SK-N-SH (cell line): ENCODE data around the gene C6orf132. TPM values are rescaled to one million over a fixed set of nuclear protein-coding genes. Genes with fewer than 3 reads are reported as not detected.
A peak's percentile ranks its signal among the peaks of the same experiment; 100 is the strongest.
"Not testable (repeated sequence)": the region's sequence is repeated elsewhere in the genome, so short reads cannot be mapped to it uniquely, and the experiment has no call there.

Experiments
- CTCF ChIA-PET: fragments of 300-600, 350-600 bp; formaldehyde crosslinking; extraction: SDS; loops from one replicate; lab custom pipeline; 2021; lab: Yijun Ruan, JAX
- POLR2A ChIA-PET: fragments of 350-600 bp; sonication (Branson Sonifier 250); formaldehyde crosslinking; extraction: SDS; loops from one replicate; lab custom pipeline; 2020; ENCODE audit warnings: antibody characterized with exemption, inconsistent platforms; lab: Yijun Ruan, JAX
- DNase-seq: peaks from one replicate; pipeline ENCODE4 v3.0.0; 2012
- H2AFZ ChIP-seq: fragments of 200-600 bp; sonication (generic); 2 replicates; pipeline ENCODE4 v1.8.1; 2016; ENCODE audit warnings: antibody characterized with exemption, mild to moderate bottlenecking, low read depth
- H3F3A ChIP-seq: fragments of 200-600 bp; sonication (generic); replicated peaks from 2 replicates; pipeline ENCODE3; 2016; ENCODE audit warnings: antibody characterized with exemption, mild to moderate bottlenecking; ENCODE audit not compliant: insufficient read depth
- H3K27ac ChIP-seq, 2 experiments: fragments of 200-500 bp in 1 of 2; fragments of 200-600 bp in 1 of 2; sonication (Bioruptor generic) in 1 of 2; sonication (generic), shearing (Covaris generic) in 1 of 2; 2 replicates each; pipeline versions ENCODE4 v1.5.1 to v1.6.1; 2014 to 2016; ENCODE audit warnings: low read depth in 2 of 2, inconsistent platforms in 1 of 2, low read length in 1 of 2, mild to moderate bottlenecking in 1 of 2, mixed read lengths in 1 of 2
- H3K27me3 ChIP-seq: fragments of 200-600 bp; sonication (generic), shearing (Covaris generic); 2 replicates; pipeline ENCODE4 v1.6.1; 2016; ENCODE audit warnings: mixed run types; ENCODE audit not compliant: insufficient read depth
- H3K36me3 ChIP-seq, 2 experiments: fragments of 200-500 bp in 1 of 2; fragments of 200-600 bp in 1 of 2; sonication (Bioruptor generic) in 1 of 2; sonication (generic) in 1 of 2; replicated peaks in 1 of 2; 2 replicates each; pipeline versions ENCODE3 to v1.5.1; 2014 to 2016; ENCODE audit warnings: low read length in 1 of 2, mild to moderate bottlenecking in 1 of 2; ENCODE audit not compliant: insufficient read depth in 2 of 2, control insufficient read depth in 1 of 2
- H3K4me1 ChIP-seq, 2 experiments: fragments of 200-500 bp in 1 of 2; fragments of 200-600 bp in 1 of 2; sonication (Bioruptor generic) in 1 of 2; sonication (generic), shearing (Covaris generic) in 1 of 2; 2 replicates each; pipeline versions ENCODE4 v1.5.1 to v1.6.1; 2014 to 2016; ENCODE audit warnings: low read depth in 1 of 2, low read length in 1 of 2, mixed run types in 1 of 2; ENCODE audit not compliant: insufficient read depth in 2 of 2, control insufficient read depth in 1 of 2
- H3K4me2 ChIP-seq: fragments of 200-600 bp; sonication (generic), shearing (Covaris generic); 2 replicates; pipeline ENCODE4 v1.6.1; 2017; ENCODE audit warnings: mixed run types
- H3K4me3 ChIP-seq, 2 experiments: fragments of 200-500 bp in 1 of 2; fragments of 200-600 bp in 1 of 2; sonication (Bioruptor generic) in 1 of 2; sonication (generic), shearing (Covaris generic) in 1 of 2; 2 replicates each; pipeline versions ENCODE4 v1.5.1 to v1.8.1; 2014 to 2016; ENCODE audit warnings: low read depth in 2 of 2, inconsistent platforms in 1 of 2, low read length in 1 of 2, mild to moderate bottlenecking in 1 of 2, mixed read lengths in 1 of 2, moderate library complexity in 1 of 2
- H3K79me2 ChIP-seq: fragments of 200-600 bp; sonication (generic); 2 replicates; pipeline ENCODE4 v1.8.1; 2017; ENCODE audit warnings: mild to moderate bottlenecking; ENCODE audit not compliant: insufficient read depth
- H3K9ac ChIP-seq: fragments of 200-600 bp; sonication (generic); 2 replicates; pipeline ENCODE4 v1.6.1; 2017; ENCODE audit warnings: mixed run types
- H3K9me2 ChIP-seq: fragments of 200-600 bp; sonication (generic); 2 replicates; pipeline ENCODE4 v1.6.1; 2017; ENCODE audit warnings: mixed run types
- H3K9me3 ChIP-seq: fragments of 200-600 bp; sonication (generic); 2 replicates; pipeline ENCODE4 v1.6.1; 2017; ENCODE audit warnings: mixed run types, mild to moderate bottlenecking, moderate library complexity
- H4K20me1 ChIP-seq: fragments of 200-600 bp; sonication (generic); 2 replicates; pipeline ENCODE4 v1.6.1; 2017; ENCODE audit warnings: mild to moderate bottlenecking, mixed run types; ENCODE audit not compliant: insufficient read depth
- NRF1 ChIP-seq: IDR thresholded peaks from 2 replicates; pipeline ENCODE4 v1.6.1; 2012; ENCODE audit warnings: low read depth, mild to moderate bottlenecking, low read length
- RAD21 ChIP-seq: IDR thresholded peaks from 2 replicates; pipeline ENCODE4 v1.6.1; 2012; ENCODE audit warnings: mild to moderate bottlenecking, low read length
- TAF1 ChIP-seq: IDR thresholded peaks from 2 replicates; pipeline ENCODE4 v1.6.1; 2012; ENCODE audit warnings: low read depth, mild to moderate bottlenecking, low read length, moderate library complexity, borderline replicate concordance
- WGBS: methylation state at CpG from one replicate; pipeline ENCODE4 v1.1.6; 2017; ENCODE audit warnings: low lambda C conversion rate; 5-methylcytosine and 5-hydroxymethylcytosine counted together
- polyA plus RNA-seq, 3 experiments: library from polyadenylated mRNA; depleted of rRNA; stranded (reverse); fragments of >200 nt; gene quantifications; 2 replicates each; pipeline ENCODE4 v1.2.3, GENCODE V29; 2012
- TF ChIP-seq, protein P1 (sequence below): fragments of 200-600 bp; sonication (generic); IDR thresholded peaks from 2 replicates; pipeline ENCODE4 v1.6.1; 2017; ENCODE audit warnings: antibody characterized with exemption, mild to moderate bottlenecking, moderate library complexity

Gene C6orf132
- polyA plus RNA-seq, 1 of the 3 experiments (the other 2 are of a cell fraction): not detected

DNA sequence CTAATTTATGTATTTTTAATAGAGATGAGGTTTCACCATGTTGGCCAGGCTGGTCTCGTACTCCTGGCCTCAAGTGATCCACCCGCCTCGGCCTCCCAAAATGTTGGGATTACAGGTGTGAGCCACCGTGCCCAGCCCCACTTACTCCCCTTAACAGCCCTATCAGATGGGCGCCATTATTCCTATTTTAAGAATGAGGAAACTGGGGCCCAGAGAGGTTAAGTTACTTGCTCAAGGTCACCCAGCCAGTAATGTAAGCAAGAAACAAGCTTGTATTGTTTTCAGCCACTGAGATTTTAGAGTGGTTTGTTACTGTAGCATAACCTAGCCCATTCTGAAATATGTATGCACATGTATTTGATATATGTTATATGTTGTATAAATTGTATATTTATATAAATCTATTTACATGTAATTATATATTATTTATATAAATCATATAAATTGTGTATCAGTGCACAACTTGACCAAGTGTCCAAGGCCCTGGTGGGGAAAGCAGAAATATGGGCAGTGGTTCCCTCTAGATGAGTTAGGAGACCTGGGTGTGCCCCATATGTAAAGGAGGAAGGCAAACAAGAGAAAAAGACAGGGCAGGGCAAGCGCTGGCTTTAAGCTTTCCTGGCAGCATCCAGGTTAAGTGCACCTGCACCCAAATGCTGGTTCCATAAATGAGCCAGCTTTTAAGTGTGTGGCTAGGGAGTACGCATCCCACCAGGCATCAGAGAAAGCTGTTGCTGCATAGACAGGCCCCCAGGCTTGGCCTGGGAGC is 29.6 kb upstream of the C6orf132 start (continued):
- TF ChIP-seq TAF1: no peak
- TF ChIP-seq, all 33 proteins: peak for 0

DNA sequence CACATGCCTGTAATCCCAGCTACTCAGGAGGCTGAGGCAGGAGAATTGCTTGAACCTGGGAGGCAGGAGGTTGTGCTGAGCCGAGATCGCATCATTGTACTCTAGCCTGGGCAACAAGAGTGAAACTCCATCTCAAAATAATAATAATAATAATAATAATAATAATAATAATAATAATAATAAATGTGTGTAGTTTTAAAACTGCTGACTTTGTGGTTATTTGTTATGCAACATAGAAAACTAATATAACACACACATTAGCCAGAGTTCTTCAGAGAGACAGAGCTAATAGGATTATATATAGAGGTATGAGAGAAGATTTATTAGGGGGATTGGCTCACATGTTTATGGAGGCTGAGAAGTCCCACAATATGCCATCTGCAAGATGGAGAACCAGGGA is 27.4 kb upstream of the C6orf132 start:
- not testable (repeated sequence) for H3K4me1 ChIP-seq, H2AFZ ChIP-seq, H3K4me2 ChIP-seq, H3K27ac ChIP-seq, H4K20me1 ChIP-seq, H3K9me2 ChIP-seq, DNase-seq, H3K9ac ChIP-seq, H3K36me3 ChIP-seq, H3K79me2 ChIP-seq, H3K27me3 ChIP-seq, H3K4me3 ChIP-seq, H3K9me3 ChIP-seq, H3F3A ChIP-seq
- CTCF ChIA-PET: interaction anchor here (0.7 to 10.3 kb wide), 6 partner anchors 33 to 378 kb away, joined by 3 to 159 read pairs (median 8); no protein-coding TSS in a partner anchor
- WGBS: 46% methylated on average over 2 of the region's 2 CpGs
- POLR2A ChIA-PET: interaction anchor here (0.7 kb wide), 1 partner anchor 576 kb away, joined by 3 read pairs; no protein-coding TSS in a partner anchor

DNA sequence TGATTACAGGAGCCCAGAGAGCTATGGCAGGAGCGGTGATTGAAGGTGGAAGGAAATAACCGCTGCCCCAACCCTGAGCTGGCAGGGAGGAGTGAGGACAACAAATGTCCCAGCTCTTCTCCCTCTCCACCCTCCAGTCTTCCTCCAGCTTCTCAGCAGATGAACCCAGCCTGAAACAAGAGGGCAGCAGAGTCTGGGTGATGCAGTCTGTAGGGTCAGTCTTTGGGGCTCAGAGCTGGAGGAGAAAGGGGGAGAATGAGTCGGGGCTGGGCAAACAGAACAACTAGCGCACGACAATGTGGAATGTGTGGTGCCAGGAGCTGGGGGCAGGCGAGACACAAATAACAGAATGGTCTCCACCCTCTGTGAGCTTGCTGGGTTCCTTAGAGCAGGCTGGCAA is 26.2 kb upstream of the C6orf132 start:
- WGBS: 86% methylated on average over 6 of the region's 6 CpGs
- Histone ChIP-seq H3K9me2 (no peaks in the 10 kb centered on the region), H3K4me1 (no peaks in the 10 kb centered on the region; a peak in 1 of 4 replicates), H3K27ac (no peak overlapping the region), H3K27me3 (no peaks in the 10 kb centered on the region)
- CTCF ChIA-PET: interaction anchor here (0.7 to 10.3 kb wide), 11 partner anchors 9 to 382 kb away, joined by 3 to 159 read pairs (median 5); partner anchors contain the start of gene TOMM6
- DNase-seq: no peak
- POLR2A ChIA-PET: no interaction called here
- TF ChIP-seq RAD21 (peak; percentile 33; the same call in 1 of the 2 replicates), NRF1 (no peak)
- TF ChIP-seq, protein P1, sequence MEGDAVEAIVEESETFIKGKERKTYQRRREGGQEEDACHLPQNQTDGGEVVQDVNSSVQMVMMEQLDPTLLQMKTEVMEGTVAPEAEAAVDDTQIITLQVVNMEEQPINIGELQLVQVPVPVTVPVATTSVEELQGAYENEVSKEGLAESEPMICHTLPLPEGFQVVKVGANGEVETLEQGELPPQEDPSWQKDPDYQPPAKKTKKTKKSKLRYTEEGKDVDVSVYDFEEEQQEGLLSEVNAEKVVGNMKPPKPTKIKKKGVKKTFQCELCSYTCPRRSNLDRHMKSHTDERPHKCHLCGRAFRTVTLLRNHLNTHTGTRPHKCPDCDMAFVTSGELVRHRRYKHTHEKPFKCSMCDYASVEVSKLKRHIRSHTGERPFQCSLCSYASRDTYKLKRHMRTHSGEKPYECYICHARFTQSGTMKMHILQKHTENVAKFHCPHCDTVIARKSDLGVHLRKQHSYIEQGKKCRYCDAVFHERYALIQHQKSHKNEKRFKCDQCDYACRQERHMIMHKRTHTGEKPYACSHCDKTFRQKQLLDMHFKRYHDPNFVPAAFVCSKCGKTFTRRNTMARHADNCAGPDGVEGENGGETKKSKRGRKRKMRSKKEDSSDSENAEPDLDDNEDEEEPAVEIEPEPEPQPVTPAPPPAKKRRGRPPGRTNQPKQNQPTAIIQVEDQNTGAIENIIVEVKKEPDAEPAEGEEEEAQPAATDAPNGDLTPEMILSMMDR: 0 out of 2 replicates have a peak, but pooled peaks have one; percentile 12
- TF ChIP-seq, all 33 proteins: peak for 2
- no peak overlapping the region for H3K4me3 ChIP-seq
- H3K79me2 ChIP-seq: no peaks in the 10 kb centered on the region
- no peaks in the 10 kb centered on the region for H3K36me3 ChIP-seq
- no peak overlapping the region for H3K4me2 ChIP-seq
- no peaks in the 10 kb centered on the region for H3K9me3 ChIP-seq
- no peaks in the 10 kb centered on the region for H3F3A ChIP-seq
- no peak overlapping the region for H2AFZ ChIP-seq
- no peaks in the 10 kb centered on the region for H4K20me1 ChIP-seq
- no peak overlapping the region for H3K9ac ChIP-seq
